DLD1 (cell line): Measurements from ENCODE around the gene SERPINB6.
"Not testable (repeated sequence)": the region's sequence is repeated elsewhere in the genome, so short reads cannot be mapped to it uniquely, and the experiment has no call there.

Experiments used
- in situ Hi-C: cut with HindIII; loops from 2 replicates; pipeline ENCODE4 v1.10.0; 2017; ENCODE audit warnings: low sequenced_read_pairs

Gene SERPINB6

GRCh38 chr6:2977799-2978590 is 6.6 kb upstream of the SERPINB6 start:
- in situ Hi-C loops = no loop called here

GRCh38 chr6:2977290-2977689 is 5.9 kb upstream of the SERPINB6 start:
- in situ Hi-C loops = no loop called here

GRCh38 chr6:2976571-2977085 is 5.3 kb upstream of the SERPINB6 start:
- in situ Hi-C loops = no loop called here

- in situ Hi-C loops = no loop called here
These were observed 4.7 kb upstream of the SERPINB6 start for GRCh38 chr6:2976060-2976459.

- in situ Hi-C loops = no loop called here
These were observed 2.3 kb upstream of the SERPINB6 start for GRCh38 chr6:2973676-2974075.

- in situ Hi-C loops = not testable (repeated sequence)
These were observed 1.8 kb upstream of the SERPINB6 start for GRCh38 chr6:2973180-2973579.

GRCh38 chr6:2972685-2973084 is 1.3 kb upstream of the SERPINB6 start:
- in situ Hi-C loops = not testable (repeated sequence)

- in situ Hi-C loops = not testable (repeated sequence)
These were observed 786 bp upstream of the SERPINB6 start for GRCh38 chr6:2972219-2972487.

- in situ Hi-C loops = no loop called here
These were observed 481 bp downstream of the SERPINB6 start for GRCh38 chr6:2970753-2971419.

- in situ Hi-C loops = no loop called here
These were observed 1.2 kb downstream of the SERPINB6 start for GRCh38 chr6:2970034-2970685.

- in situ Hi-C loops = no loop called here
These were observed 1.8 kb downstream of the SERPINB6 start for GRCh38 chr6:2969549-2969948.

- in situ Hi-C loops = no loop called here
These were observed 2.7 kb downstream of the SERPINB6 start for GRCh38 chr6:2968600-2969135.

GRCh38 chr6:2967936-2968335 is 3.4 kb downstream of the SERPINB6 start:
- in situ Hi-C loops = no loop called here

- in situ Hi-C loops = no loop called here
These were observed 5.0 kb downstream of the SERPINB6 start for GRCh38 chr6:2966347-2966746.

- in situ Hi-C loops = no loop called here
These were observed 6.4 kb downstream of the SERPINB6 start for GRCh38 chr6:2964793-2965505.

GRCh38 chr6:2963756-2964155 is 7.6 kb downstream of the SERPINB6 start:
- in situ Hi-C loops = no loop called here

- in situ Hi-C loops = no loop called here
These were observed 8.7 kb downstream of the SERPINB6 start for GRCh38 chr6:2962636-2963035.

GRCh38 chr6:2962004-2962403 is 9.4 kb downstream of the SERPINB6 start:
- in situ Hi-C loops = no loop called here

GRCh38 chr6:2961506-2961905 is 9.9 kb downstream of the SERPINB6 start:
- in situ Hi-C loops = no loop called here

GRCh38 chr6:2960935-2961334 is 10.4 kb downstream of the SERPINB6 start:
- in situ Hi-C loops = no loop called here
